Left lung (tissue), 10 donors: Measurements from ENCODE around the gene GAREM2. TPM values are rescaled to one million over a fixed set of nuclear protein-coding genes. Genes with fewer than 3 reads are reported as not detected.

Experiments used
- ATAC-seq: fragments of 200-7000 bp; cut with Tn5 transposase; one replicate; pipeline ENCODE4 v1.9.1; 2020; ENCODE audit warnings: moderate library complexity
- DNase-seq, 4 donors: peaks; one replicate each; pipeline ENCODE4 v3.0.0-alpha.2; 2013 to 2020
- H3K27ac ChIP-seq, 2 donors: fragments of 200-600 bp; sonication (generic) in 1 of 2; one replicate each; pipeline versions ENCODE4 v1.5.0 to v1.8.0; 2020 to 2021
- H3K27me3 ChIP-seq, 2 donors: fragments of 200-600 bp; sonication (generic) in 1 of 2; one replicate each; pipeline versions ENCODE4 v1.5.0 to v1.8.0; 2020 to 2021
- H3K36me3 ChIP-seq, 2 donors: fragments of 200-600 bp; sonication (generic) in 1 of 2; one replicate each; pipeline versions ENCODE4 v1.5.0 to v1.8.0; 2020 to 2021
- H3K4me1 ChIP-seq, 2 donors: fragments of 200-600 bp; one replicate each; pipeline ENCODE4 v1.8.0; 2021
- H3K4me3 ChIP-seq, 2 donors: fragments of 200-600 bp; sonication (generic) in 1 of 2; one replicate each; pipeline versions ENCODE4 v1.5.0 to v1.8.0; 2020 to 2021; ENCODE audit warnings: mild to moderate bottlenecking in 1 of 2
- H3K9me3 ChIP-seq, 2 donors: fragments of 200-600 bp; sonication (generic) in 1 of 2; one replicate each; pipeline versions ENCODE4 v1.5.0 to v1.8.0; 2020 to 2021
- CTCF ChIP-seq, 2 donors: fragments of 200-600 bp; sonication (generic) in 1 of 2; IDR thresholded peaks; one replicate each; pipeline versions ENCODE4 v1.5.0 to v1.8.0; 2021; ENCODE audit warnings: antibody characterized with exemption in 2 of 2
- intact Hi-C, 2 donors: fragments of 100-400 bp; cut with DNase I; formaldehyde crosslinking; loops; one replicate each; pipeline versions ENCODE4 v1.11.2 to v1.14.2; 2022
- polyA plus RNA-seq, 6 donors: library from polyadenylated mRNA; unstranded; fragments of 120-200 nt; gene quantifications; one replicate each; pipeline ENCODE4 v1.2.1, GENCODE V29; 2013; ENCODE audit not compliant: insufficient read length in 6 of 6
- total RNA-seq, 2 donors: library from RNA; stranded (reverse); fragmentation: NEBNext Ultra II Directional; extraction: Animal tissue kit (Norgen Biotek cat#: 25700); gene quantifications; one replicate each; pipeline ENCODE4 v1.2.1, GENCODE V29; 2021
- donor health status: DM: no; HTN: yes; CAD: no.
- donor health status: DM: no; HTN: no; CAD: no.

The GAREM2 gene
- total and polyA plus RNA-seq, 8 donors = 2.4 to 12.2 (median 7.4) TPM

GRCh38 chr2:26230806-26231205 is 57.9 kb downstream of the GAREM2 start:
- Histone ChIP-seq H3K9me3 (no peaks in the 10 kb centered on the region), H3K4me1 (no peaks in the 10 kb centered on the region), H3K27ac (no peak overlapping the region), H3K27me3 (no peaks in the 10 kb centered on the region), H3K36me3 (peaks cover 6 to 99% of the 10 kb centered on the region in 2 donors), H3K4me3 (no peak overlapping the region)
- no peak for ATAC-seq
- TF ChIP-seq CTCF (IDR thresholded peaks at IDR 0.05) = no peak
- DNase-seq = no peak
- intact Hi-C loops = no loop called here

DNA sequence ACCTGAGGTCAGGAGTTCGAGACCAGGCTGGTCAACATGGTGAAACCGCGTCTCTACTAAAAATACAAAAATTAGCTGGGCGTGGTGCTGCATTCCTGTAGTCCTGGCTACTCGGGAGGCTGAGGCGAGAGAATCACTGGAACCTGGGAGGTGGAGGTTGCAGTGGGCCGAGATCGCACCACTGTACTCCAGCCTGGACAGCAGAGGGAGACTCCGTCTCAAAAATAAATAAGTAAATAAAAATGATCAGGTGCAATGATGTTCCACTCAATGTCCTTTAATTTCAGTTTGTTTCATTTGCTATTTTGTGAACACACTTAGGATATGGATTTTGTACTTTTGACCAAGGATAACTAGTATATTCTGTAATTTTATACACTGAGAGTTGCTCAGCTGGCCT is 62.2 kb downstream of the GAREM2 start:
- intact Hi-C loops = no loop called here
- Histone ChIP-seq H3K27ac (no peak overlapping the region), H3K27me3 (no peaks in the 10 kb centered on the region), H3K4me3 (no peak overlapping the region), H3K4me1 (peaks cover 0 to 18% of the 10 kb centered on the region in 2 donors), H3K36me3 (peaks cover 6 to 85% of the 10 kb centered on the region in 2 donors), H3K9me3 (no peaks in the 10 kb centered on the region)
- no peak for TF ChIP-seq CTCF (IDR thresholded peaks at IDR 0.05)
- ATAC-seq (no peak), DNase-seq (no peak)

DNA sequence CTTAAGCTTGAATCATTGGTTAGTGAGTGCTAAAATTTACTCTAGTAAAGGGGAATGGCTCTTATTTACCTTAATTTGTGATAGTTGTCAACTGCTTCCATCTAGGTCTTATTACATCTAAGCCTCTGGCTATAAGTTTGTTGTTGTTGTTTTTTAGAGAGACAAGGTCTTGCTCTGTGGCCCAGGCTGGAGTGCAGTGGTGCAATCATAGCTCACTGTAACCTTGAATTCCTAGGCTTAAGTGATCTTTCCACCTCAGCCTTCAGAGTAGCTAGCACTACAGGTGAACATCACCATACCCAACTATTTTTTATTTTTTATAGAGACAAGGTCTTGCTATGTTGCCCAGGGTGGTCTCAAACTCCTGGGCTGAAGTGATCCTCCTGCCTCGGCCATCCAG is 65.0 kb downstream of the GAREM2 start:
- Histone ChIP-seq H3K4me3 (no peak overlapping the region), H3K27ac (no peak overlapping the region), H3K36me3 (peaks cover 0 to 57% of the 10 kb centered on the region in 2 donors), H3K4me1 (peaks cover 0 to 45% of the 10 kb centered on the region in 2 donors), H3K27me3 (no peaks in the 10 kb centered on the region), H3K9me3 (no peaks in the 10 kb centered on the region)
- DNase-seq (no peak), ATAC-seq (no peak)
- no peak for TF ChIP-seq CTCF (IDR thresholded peaks at IDR 0.05)
- intact Hi-C loops = no loop called here

- TF ChIP-seq CTCF (IDR thresholded peaks at IDR 0.05) = no peak
- H3K27me3 ChIP-seq = no peaks in the 10 kb centered on the region
- peak; percentile 45 for ATAC-seq
- DNase-seq = peak in 1 of 4 donors; percentile 21
- H3K36me3 ChIP-seq = peaks cover 0 to 51% of the 10 kb centered on the region in 2 donors
- H3K27ac ChIP-seq = no peak overlapping the region
- H3K4me1 ChIP-seq = peaks cover 0 to 51% of the 10 kb centered on the region in 2 donors
- intact Hi-C loops = no loop called here
- no peak overlapping the region for H3K4me3 ChIP-seq
- no peaks in the 10 kb centered on the region for H3K9me3 ChIP-seq
These were observed 65.5 kb downstream of the GAREM2 start for GRCh38 chr2:26238311-26238958.

Other genes with a start within 250 kb of the GAREM2 start
- 10 to 100 TPM in 1 of 2 donors, 1 to 10 TPM in 1; 5.4 to 10.3 TPM for gene KIF3C, start 190.6 kb upstream of the GAREM2 start, total RNA-seq
- 10 to 100 TPM; 13.8 to 23.1 (median 19.3) TPM for gene KIF3C, start 190.6 kb upstream of the GAREM2 start, polyA plus RNA-seq
- 100 to 1,000 TPM; 114 to 175 TPM for gene RAB10, start 139.0 kb upstream of the GAREM2 start, total RNA-seq
- 100 to 1,000 TPM; 101 to 133 (median 127) TPM for gene RAB10, start 139.0 kb upstream of the GAREM2 start, polyA plus RNA-seq
- 100 to 1,000 TPM; 126 to 144 TPM for gene HADHA, start 71.5 kb downstream of the GAREM2 start, total RNA-seq
- gene HADHA, start 71.5 kb downstream of the GAREM2 start, polyA plus RNA-seq = 100 to 1,000 TPM; 187 to 241 (median 213) TPM
- gene HADHB, start 71.9 kb downstream of the GAREM2 start, total RNA-seq = 100 to 1,000 TPM; 130 to 132 TPM
- gene HADHB, start 71.9 kb downstream of the GAREM2 start, polyA plus RNA-seq = 100 to 1,000 TPM; 120 to 150 (median 137) TPM
- 10 to 100 TPM; 18.4 to 34.4 TPM for gene SELENOI, start 173.1 kb downstream of the GAREM2 start, total RNA-seq
- 10 to 100 TPM; 15.9 to 20.2 (median 17.1) TPM for gene SELENOI, start 173.1 kb downstream of the GAREM2 start, polyA plus RNA-seq
- gene ADGRF3, start 173.7 kb downstream of the GAREM2 start, total RNA-seq = under 1 TPM; 0.08 to 0.12 TPM
- gene ADGRF3, start 173.7 kb downstream of the GAREM2 start, polyA plus RNA-seq = 1 to 10 TPM; 1.4 to 2.3 (median 1.8) TPM
- 1 to 10 TPM in 1 of 2 donors, not detected in 1; 1.8 TPM for gene DRC1, start 228.8 kb downstream of the GAREM2 start, total RNA-seq
- gene DRC1, start 228.8 kb downstream of the GAREM2 start, polyA plus RNA-seq = 1 to 10 TPM in 5 of 6 donors, under 1 TPM in 1; 0.92 to 7.9 (median 5.6) TPM